Hepatocyte (in vitro differentiated cells): ENCODE data around the gene AXIN1. TPM values are rescaled to one million over a fixed set of nuclear protein-coding genes. Genes with fewer than 3 reads are reported as not detected.

Experiments
- DNase-seq: peaks from one replicate; pipeline ENCODE4 v3.0.0-alpha.2; 2016; ENCODE audit warnings: low spot score
- H2AFZ ChIP-seq: fragments of 200-600 bp; sonication (generic); 2 replicates; pipeline ENCODE4 v1.6.0; 2016; ENCODE audit warnings: antibody characterized with exemption, mild to moderate bottlenecking
- H3K27ac ChIP-seq: fragments of 200-600 bp; sonication (generic); 2 replicates; pipeline ENCODE4 v1.5.1; 2016; ENCODE audit warnings: mild to moderate bottlenecking
- H3K27me3 ChIP-seq: fragments of 200-600 bp; sonication (generic); 2 replicates; pipeline ENCODE4 v1.6.1; 2016
- H3K36me3 ChIP-seq: fragments of 200-600 bp; sonication (generic); replicated peaks from 2 replicates; pipeline ENCODE4 v1.5.1; 2016; ENCODE audit warnings: low read depth; ENCODE audit not compliant: insufficient read depth
- H3K4me1 ChIP-seq: fragments of 200-600 bp; sonication (generic); 2 replicates; pipeline ENCODE4 v1.5.1; 2016; ENCODE audit warnings: mild to moderate bottlenecking, moderate library complexity; ENCODE audit not compliant: insufficient read depth
- H3K4me2 ChIP-seq: fragments of 200-600 bp; sonication (generic); 2 replicates; pipeline ENCODE4 v1.6.0; 2016
- H3K4me3 ChIP-seq: fragments of 200-600 bp; sonication (generic); 2 replicates; pipeline ENCODE4 v1.5.1; 2016; ENCODE audit warnings: mild to moderate bottlenecking
- H3K79me2 ChIP-seq: fragments of 200-600 bp; sonication (generic); 2 replicates; pipeline ENCODE4 v1.6.0; 2017; ENCODE audit warnings: mild to moderate bottlenecking
- H3K9me2 ChIP-seq: fragments of 200-600 bp; sonication (generic); replicated peaks from 2 replicates; pipeline ENCODE4 v1.6.0; 2017; ENCODE audit warnings: mild to moderate bottlenecking; ENCODE audit not compliant: insufficient read depth
- H3K9me3 ChIP-seq: fragments of 200-600 bp; sonication (generic); 2 replicates; pipeline ENCODE4 v1.5.1; 2016; ENCODE audit warnings: low read depth, mild to moderate bottlenecking
- H4K20me1 ChIP-seq: fragments of 200-600 bp; sonication (generic); 2 replicates; pipeline ENCODE4 v1.6.0; 2016; ENCODE audit warnings: mild to moderate bottlenecking; ENCODE audit not compliant: insufficient read depth, poor library complexity, severe bottlenecking
- EZH2 ChIP-seq: fragments of 200-600 bp; sonication (generic); IDR thresholded peaks from 2 replicates; pipeline ENCODE4 v1.6.1; 2016; ENCODE audit warnings: antibody characterized with exemption, mild to moderate bottlenecking, borderline replicate concordance
- EZH2phosphoT487 ChIP-seq: fragments of 200-600 bp; sonication (generic); IDR thresholded peaks from one replicate; pipeline ENCODE4 v1.6.1; 2018; ENCODE audit warnings: antibody characterized with exemption, mild to moderate bottlenecking, low read depth, moderate library complexity; ENCODE audit not compliant: unreplicated experiment, severe bottlenecking
- WGBS: methylation state at CpG from one replicate; pipeline ENCODE4 v1.1.6; 2016; ENCODE audit warnings: low lambda C conversion rate; ENCODE audit errors: missing lambda C conversion rate; 5-methylcytosine and 5-hydroxymethylcytosine counted together
- polyA plus RNA-seq: library from polyadenylated mRNA; unstranded; fragments of >200 nt; fragmentation: Nextera tagmentation; extraction: Ambion mirVana; gene quantifications from 2 replicates; pipeline ENCODE4 v1.2.1, GENCODE V29; 2016
- total RNA-seq: library from RNA; depleted of rRNA; stranded (reverse); fragments of >200 nt; gene quantifications from 2 replicates; pipeline ENCODE4 v1.2.3, GENCODE V29; 2014
- TF ChIP-seq, protein P1 (sequence below): fragments of 200-600 bp; sonication (generic); IDR thresholded peaks from 2 replicates; pipeline ENCODE4 v1.5.1; 2016; ENCODE audit warnings: antibody characterized with exemption, mild to moderate bottlenecking; ENCODE audit not compliant: poor library complexity

Gene AXIN1
- total and polyA plus RNA-seq, 2 experiments from 2014 or later = 16.1 to 27.2 TPM

DNA sequence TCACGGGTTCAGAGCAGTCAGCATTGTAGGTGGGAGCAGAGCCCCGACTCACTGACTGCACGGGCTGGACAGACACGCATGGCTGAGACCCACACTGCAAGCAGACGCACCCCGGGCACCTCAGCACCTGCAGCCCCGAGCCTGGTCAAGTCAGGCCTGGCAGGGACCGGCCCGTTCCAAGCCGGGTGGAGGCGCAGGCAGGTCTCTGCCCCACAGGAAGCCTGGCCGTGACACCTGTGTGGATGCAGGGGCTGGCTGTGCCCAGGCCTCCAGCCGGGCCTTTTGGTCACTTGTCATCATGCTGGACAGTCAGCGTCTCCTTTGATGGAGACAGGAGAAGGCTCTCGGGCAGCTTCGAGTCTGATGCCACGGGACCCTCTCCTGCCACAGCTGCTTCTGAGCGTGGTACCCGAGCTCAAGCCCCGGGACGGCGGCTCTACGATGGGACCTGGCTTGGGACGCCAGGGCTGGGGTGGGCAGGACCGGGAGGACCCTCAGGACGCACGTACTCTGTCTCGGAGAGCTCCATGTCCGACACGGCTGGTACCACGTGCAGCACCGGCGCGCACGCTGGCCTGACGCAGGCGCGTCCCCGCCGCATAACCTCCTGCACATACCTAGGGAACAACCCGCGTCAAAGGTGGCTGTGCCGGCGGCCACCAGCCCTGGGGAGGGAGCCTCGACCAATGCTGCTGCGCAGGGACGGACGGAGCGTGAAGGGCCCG lies 61.7 kb downstream of the AXIN1 start:
- Histone ChIP-seq H3K27ac (no peak overlapping the region), H3K27me3 (no peaks in the 10 kb centered on the region), H4K20me1 (no peaks in the 10 kb centered on the region), H3K9me2 (no peaks in the 10 kb centered on the region), H3K36me3 (no peaks in the 10 kb centered on the region), H3K4me1 (no peaks in the 10 kb centered on the region), H3K4me3 (no peak overlapping the region), H3K4me2 (no peak overlapping the region), H3K79me2 (no peaks in the 10 kb centered on the region), H2AFZ (no peak overlapping the region), H3K9me3 (no peaks in the 10 kb centered on the region)
- TF ChIP-seq, protein P1, sequence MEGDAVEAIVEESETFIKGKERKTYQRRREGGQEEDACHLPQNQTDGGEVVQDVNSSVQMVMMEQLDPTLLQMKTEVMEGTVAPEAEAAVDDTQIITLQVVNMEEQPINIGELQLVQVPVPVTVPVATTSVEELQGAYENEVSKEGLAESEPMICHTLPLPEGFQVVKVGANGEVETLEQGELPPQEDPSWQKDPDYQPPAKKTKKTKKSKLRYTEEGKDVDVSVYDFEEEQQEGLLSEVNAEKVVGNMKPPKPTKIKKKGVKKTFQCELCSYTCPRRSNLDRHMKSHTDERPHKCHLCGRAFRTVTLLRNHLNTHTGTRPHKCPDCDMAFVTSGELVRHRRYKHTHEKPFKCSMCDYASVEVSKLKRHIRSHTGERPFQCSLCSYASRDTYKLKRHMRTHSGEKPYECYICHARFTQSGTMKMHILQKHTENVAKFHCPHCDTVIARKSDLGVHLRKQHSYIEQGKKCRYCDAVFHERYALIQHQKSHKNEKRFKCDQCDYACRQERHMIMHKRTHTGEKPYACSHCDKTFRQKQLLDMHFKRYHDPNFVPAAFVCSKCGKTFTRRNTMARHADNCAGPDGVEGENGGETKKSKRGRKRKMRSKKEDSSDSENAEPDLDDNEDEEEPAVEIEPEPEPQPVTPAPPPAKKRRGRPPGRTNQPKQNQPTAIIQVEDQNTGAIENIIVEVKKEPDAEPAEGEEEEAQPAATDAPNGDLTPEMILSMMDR = no peak
- TF ChIP-seq EZH2 = no peak
- TF ChIP-seq EZH2phosphoT487 = no peak
- DNase-seq = no peak
- 96% methylated on average over 44 of the region's 50 CpGs for WGBS

DNA sequence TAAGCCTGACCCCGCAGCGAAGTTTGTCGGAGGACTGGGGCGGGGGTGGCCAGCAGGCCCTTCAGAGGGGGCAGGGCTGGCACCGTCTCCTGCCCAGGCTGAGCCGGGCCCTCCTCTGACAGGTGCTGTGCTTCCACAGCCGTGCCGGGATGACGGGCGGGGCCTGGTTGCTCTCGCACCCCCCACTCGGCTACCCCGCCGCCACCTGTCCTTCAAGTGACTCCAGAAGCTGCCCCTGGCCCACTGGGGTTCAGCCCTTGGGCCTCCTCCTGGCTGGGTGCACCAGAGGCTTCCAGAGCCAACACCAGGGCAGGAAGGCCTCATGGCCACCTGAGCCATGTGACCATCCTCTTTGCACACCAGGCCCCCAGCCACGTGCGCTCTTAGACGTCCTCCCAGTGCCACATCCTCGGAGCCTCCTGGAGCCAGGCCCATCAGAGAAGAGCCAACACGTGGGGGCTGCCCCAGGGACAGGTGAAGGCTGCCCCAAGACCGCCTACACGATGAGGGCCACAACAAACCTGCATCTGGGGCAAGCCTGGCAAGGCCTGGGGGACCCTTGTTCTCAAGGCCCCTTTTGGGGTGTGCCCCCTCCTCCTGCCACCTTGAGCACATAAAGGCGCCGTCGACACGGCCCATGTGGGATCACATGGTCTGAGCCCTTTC lies 62.4 kb downstream of the AXIN1 start:
- no peaks in the 10 kb centered on the region for H3K4me1 ChIP-seq
- H2AFZ ChIP-seq = no peak overlapping the region
- no peaks in the 10 kb centered on the region for H4K20me1 ChIP-seq
- no peak overlapping the region for H3K27ac ChIP-seq
- H3K36me3 ChIP-seq = no peaks in the 10 kb centered on the region
- no peak overlapping the region for H3K4me3 ChIP-seq
- no peak overlapping the region for H3K4me2 ChIP-seq
- TF ChIP-seq, protein P1 = no peak
- TF ChIP-seq EZH2phosphoT487 (no peak), EZH2 (no peak)
- H3K79me2 ChIP-seq = no peaks in the 10 kb centered on the region
- WGBS = 93% methylated on average over 22 of the region's 25 CpGs
- H3K27me3 ChIP-seq = no peaks in the 10 kb centered on the region
- no peak for DNase-seq
- H3K9me2 ChIP-seq = no peaks in the 10 kb centered on the region
- H3K9me3 ChIP-seq = no peaks in the 10 kb centered on the region

DNA sequence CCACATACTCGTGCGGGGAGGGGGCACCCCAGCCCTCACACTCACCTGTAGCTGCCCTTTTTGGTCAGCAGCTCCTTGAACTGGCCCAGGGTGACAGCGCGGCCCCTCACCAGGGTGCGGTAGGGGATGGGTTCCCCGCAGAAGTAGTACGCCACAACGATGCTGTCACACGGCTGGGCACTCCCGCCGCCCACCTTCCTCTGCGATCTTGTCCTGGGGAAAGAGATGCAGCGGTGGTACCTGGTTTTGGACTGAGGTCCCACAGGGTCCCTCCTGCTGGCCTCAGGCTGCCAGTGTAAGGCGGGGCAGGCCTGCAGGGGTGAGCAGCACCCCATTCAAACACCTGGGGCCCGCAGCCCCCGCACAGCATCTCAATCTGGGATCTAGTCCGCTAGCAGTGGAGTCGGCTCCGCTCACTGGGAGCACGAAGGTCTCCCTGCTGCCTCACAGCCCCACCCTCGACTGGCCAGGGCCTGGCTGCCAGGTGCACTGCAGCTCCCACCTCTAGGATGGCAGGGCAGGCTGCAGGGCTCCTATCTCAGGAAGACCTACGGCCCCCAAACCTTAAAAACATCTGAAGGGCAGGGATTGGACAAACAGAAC lies 63.0 kb downstream of the AXIN1 start:
- no peak overlapping the region for H3K4me2 ChIP-seq

More for the DNA sequence above, 63.0 kb downstream of the AXIN1 start:
- H3K36me3 ChIP-seq = no peaks in the 10 kb centered on the region
- H3K9me2 ChIP-seq = no peaks in the 10 kb centered on the region
- DNase-seq = no peak
- WGBS = 95% methylated on average over 22 of the region's 22 CpGs
- no peaks in the 10 kb centered on the region for H3K9me3 ChIP-seq
- H4K20me1 ChIP-seq = no peaks in the 10 kb centered on the region
- TF ChIP-seq, protein P1 = no peak
- TF ChIP-seq EZH2phosphoT487 (no peak), EZH2 (no peak)
- no peak overlapping the region for H2AFZ ChIP-seq
- no peaks in the 10 kb centered on the region for H3K27me3 ChIP-seq
- no peaks in the 10 kb centered on the region for H3K79me2 ChIP-seq
- no peak overlapping the region for H3K27ac ChIP-seq
- no peaks in the 10 kb centered on the region for H3K4me1 ChIP-seq
- no peak overlapping the region for H3K4me3 ChIP-seq
